OCI-LY7 (cell line): ENCODE measurements around the gene KRTAP9-4.

ENCODE experiments used
- CTCF ChIP-seq: fragments of 200-600 bp; sonication (generic); conservative IDR thresholded peaks from 2 replicates; pipeline ENCODE4 v1.5.1; 2014; ENCODE audit warnings: mild to moderate bottlenecking, antibody characterized with exemption, low read length, moderate library complexity, mixed read lengths
- EZH2phosphoT487 ChIP-seq: fragments of 200-600 bp; sonication (generic); IDR thresholded peaks from 2 replicates; pipeline ENCODE4 v1.6.1; 2018; ENCODE audit warnings: low read depth, borderline replicate concordance, mild to moderate bottlenecking, mixed run types, antibody characterized with exemption, low read length, moderate library complexity, mixed read lengths

GRCh38 chr17:41256291-41256685 lies 6.8 kb downstream of the KRTAP9-4 start:
- TF ChIP-seq CTCF = no peak
- no peak for TF ChIP-seq EZH2phosphoT487
